ENCODE results near the gene TMEM209.

DNA sequence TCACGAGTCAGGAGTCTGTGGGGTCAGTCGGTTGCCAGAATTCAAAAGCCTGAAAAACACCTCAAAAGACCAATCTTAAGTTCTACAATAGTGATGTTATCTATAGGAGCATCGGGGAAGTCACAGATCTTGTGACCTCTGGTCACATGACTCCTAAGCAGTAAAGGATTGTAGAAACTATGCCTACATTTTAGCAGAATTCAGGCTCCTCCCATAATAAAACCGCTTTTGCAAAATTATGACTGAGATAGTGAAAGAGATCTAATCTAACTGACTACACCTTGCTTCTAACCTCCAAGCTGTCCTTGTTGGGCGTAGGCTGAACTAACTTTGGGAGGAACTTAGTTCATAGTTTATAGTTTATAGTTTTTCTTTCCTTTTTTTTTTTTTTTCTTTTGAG is 19.0 kb upstream of the TMEM209 start:
- TF ChIP-seq, protein P1, sequence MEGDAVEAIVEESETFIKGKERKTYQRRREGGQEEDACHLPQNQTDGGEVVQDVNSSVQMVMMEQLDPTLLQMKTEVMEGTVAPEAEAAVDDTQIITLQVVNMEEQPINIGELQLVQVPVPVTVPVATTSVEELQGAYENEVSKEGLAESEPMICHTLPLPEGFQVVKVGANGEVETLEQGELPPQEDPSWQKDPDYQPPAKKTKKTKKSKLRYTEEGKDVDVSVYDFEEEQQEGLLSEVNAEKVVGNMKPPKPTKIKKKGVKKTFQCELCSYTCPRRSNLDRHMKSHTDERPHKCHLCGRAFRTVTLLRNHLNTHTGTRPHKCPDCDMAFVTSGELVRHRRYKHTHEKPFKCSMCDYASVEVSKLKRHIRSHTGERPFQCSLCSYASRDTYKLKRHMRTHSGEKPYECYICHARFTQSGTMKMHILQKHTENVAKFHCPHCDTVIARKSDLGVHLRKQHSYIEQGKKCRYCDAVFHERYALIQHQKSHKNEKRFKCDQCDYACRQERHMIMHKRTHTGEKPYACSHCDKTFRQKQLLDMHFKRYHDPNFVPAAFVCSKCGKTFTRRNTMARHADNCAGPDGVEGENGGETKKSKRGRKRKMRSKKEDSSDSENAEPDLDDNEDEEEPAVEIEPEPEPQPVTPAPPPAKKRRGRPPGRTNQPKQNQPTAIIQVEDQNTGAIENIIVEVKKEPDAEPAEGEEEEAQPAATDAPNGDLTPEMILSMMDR (IDR thresholded peaks at IDR 0.05; ENCODE audit: low read depth, low read length, poor library complexity, severe bottlenecking) = no peak
- TF ChIP-seq EZH2phosphoT487 (IDR thresholded peaks at IDR 0.05; ENCODE audit: borderline replicate concordance, low read length) = no peak
